ENCODE data around the gene TUB.

The TUB gene

DNA sequence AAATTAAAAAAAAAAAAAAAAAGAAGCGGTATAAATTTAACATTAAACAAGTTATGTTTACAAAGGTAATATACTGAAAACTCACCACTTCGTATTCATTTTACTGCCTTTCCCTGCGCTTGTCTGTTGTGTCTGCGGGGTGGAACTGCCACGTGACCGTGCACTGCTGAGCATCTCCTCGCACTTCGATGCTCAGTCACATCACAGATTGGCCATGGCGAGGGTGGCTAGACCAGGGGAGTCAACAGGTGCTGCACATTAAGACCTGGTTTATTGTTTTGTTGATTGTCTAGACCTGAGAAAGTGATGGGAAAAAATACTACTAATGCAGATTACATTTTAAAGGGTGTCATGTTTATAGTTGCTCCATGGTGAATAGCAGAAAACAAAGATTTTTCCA lies 22.8 kb upstream of the TUB start:
- Histone ChIP-seq H3K79me2 (ENCODE audit: low read length) (no peaks in the 10 kb centered on the region), H3K36me3 (replicated peaks; ENCODE audit: insufficient read depth, low read length) (no peaks in the 10 kb centered on the region), H3K4me3 (ENCODE audit: low read length) (no peak overlapping the region), H3F3A (ENCODE audit: insufficient read depth, low read length) (no peaks in the 10 kb centered on the region), H3K27ac (ENCODE audit: low read length) (no peak overlapping the region), H3K4me1 (ENCODE audit: low read length) (no peaks in the 10 kb centered on the region), H3K27me3 (replicated peaks; ENCODE audit: insufficient read depth, low read length) (no peaks in the 10 kb centered on the region), H2AFZ (ENCODE audit: low read length) (no peak overlapping the region), H3K9ac (ENCODE audit: low read length) (no peak overlapping the region), H3K4me2 (ENCODE audit: low read depth, low read length) (no peak overlapping the region), H3K9me2 (replicated peaks; ENCODE audit: insufficient read depth, low read length) (no peaks in the 10 kb centered on the region), H4K20me1 (ENCODE audit: insufficient read depth, low read length) (no peaks in the 10 kb centered on the region), H3K9me3 (replicated peaks; ENCODE audit: insufficient read depth, low read length) (no peaks in the 10 kb centered on the region)
- TF ChIP-seq, protein P1, sequence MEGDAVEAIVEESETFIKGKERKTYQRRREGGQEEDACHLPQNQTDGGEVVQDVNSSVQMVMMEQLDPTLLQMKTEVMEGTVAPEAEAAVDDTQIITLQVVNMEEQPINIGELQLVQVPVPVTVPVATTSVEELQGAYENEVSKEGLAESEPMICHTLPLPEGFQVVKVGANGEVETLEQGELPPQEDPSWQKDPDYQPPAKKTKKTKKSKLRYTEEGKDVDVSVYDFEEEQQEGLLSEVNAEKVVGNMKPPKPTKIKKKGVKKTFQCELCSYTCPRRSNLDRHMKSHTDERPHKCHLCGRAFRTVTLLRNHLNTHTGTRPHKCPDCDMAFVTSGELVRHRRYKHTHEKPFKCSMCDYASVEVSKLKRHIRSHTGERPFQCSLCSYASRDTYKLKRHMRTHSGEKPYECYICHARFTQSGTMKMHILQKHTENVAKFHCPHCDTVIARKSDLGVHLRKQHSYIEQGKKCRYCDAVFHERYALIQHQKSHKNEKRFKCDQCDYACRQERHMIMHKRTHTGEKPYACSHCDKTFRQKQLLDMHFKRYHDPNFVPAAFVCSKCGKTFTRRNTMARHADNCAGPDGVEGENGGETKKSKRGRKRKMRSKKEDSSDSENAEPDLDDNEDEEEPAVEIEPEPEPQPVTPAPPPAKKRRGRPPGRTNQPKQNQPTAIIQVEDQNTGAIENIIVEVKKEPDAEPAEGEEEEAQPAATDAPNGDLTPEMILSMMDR (IDR thresholded peaks at IDR 0.05; ENCODE audit: low read length), result no peak
- TF ChIP-seq EZH2 (optimal IDR thresholded peaks at IDR 0.05; ENCODE audit: low read depth, low read length), result no peak
- no peak for TF ChIP-seq EZH2phosphoT487 (IDR thresholded peaks at IDR 0.05; ENCODE audit: low read length)
- DNase-seq, result no peak

DNA sequence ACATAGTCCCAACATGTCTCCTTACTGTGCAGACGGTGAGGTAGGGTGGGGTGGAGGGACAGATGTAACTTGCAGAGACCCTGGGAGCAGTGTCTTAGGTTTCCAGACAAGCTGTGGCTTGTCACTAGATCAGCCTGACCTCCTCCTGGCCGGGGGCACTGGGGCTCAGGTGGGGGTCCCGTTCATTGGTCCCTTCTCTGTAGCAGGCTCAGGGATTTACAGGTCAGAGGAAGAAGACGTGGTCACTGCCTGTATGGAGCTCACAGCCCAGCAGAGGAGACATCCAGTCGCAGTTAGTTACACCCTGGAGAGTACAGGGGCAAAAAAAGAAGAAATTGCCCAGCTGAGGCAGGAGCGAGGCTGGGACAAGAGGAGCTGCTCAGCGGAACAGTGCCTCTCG lies 22.0 kb upstream of the TUB start:
- Histone ChIP-seq H4K20me1 (ENCODE audit: insufficient read depth, low read length) (no peaks in the 10 kb centered on the region), H3F3A (ENCODE audit: insufficient read depth, low read length) (no peaks in the 10 kb centered on the region), H3K27me3 (replicated peaks; ENCODE audit: insufficient read depth, low read length) (no peaks in the 10 kb centered on the region), H3K9me2 (replicated peaks; ENCODE audit: insufficient read depth, low read length) (no peaks in the 10 kb centered on the region), H3K4me2 (ENCODE audit: low read depth, low read length) (no peak overlapping the region), H3K27ac (ENCODE audit: low read length) (no peak overlapping the region), H3K9me3 (replicated peaks; ENCODE audit: insufficient read depth, low read length) (no peaks in the 10 kb centered on the region), H3K4me3 (ENCODE audit: low read length) (no peak overlapping the region), H3K9ac (ENCODE audit: low read length) (no peak overlapping the region), H3K79me2 (ENCODE audit: low read length) (no peaks in the 10 kb centered on the region), H2AFZ (ENCODE audit: low read length) (no peak overlapping the region), H3K4me1 (ENCODE audit: low read length) (no peaks in the 10 kb centered on the region), H3K36me3 (replicated peaks; ENCODE audit: insufficient read depth, low read length) (no peaks in the 10 kb centered on the region)
- DNase-seq, result no peak
- no peak for TF ChIP-seq EZH2 (optimal IDR thresholded peaks at IDR 0.05; ENCODE audit: low read depth, low read length)
- TF ChIP-seq EZH2phosphoT487 (IDR thresholded peaks at IDR 0.05; ENCODE audit: low read length), result no peak
- TF ChIP-seq, protein P1 (IDR thresholded peaks at IDR 0.05; ENCODE audit: low read length), result no peak

DNA sequence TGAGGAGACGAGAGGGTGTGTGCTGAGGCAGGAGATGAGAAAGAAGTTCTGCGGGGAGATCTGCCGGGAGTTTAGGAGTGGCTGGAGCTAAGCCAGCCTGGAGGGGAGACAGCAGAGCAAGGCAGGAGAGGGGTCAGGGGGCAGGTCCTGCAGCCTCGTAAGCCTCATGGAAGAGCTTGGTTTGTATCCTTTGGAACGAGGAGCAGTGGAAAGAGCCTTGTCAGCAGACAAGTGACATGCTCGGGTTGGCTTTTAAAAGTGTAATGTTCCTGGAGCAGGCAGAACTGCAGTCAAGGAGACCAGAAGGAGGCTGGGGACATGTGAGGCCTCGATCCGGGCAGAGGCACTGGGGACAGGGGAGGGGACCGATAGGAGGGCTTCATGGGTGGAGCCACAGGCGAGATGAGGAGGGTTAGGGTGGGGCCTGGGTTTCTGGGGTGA lies 21.4 kb upstream of the TUB start:
- Histone ChIP-seq H3K36me3 (replicated peaks; ENCODE audit: insufficient read depth, low read length) (no peaks in the 10 kb centered on the region), H3K4me3 (ENCODE audit: low read length) (no peak overlapping the region), H2AFZ (ENCODE audit: low read length) (no peak overlapping the region), H3K27ac (ENCODE audit: low read length) (no peak overlapping the region), H3K27me3 (replicated peaks; ENCODE audit: insufficient read depth, low read length) (no peaks in the 10 kb centered on the region), H3K4me2 (ENCODE audit: low read depth, low read length) (no peak overlapping the region), H3K9me2 (replicated peaks; ENCODE audit: insufficient read depth, low read length) (no peaks in the 10 kb centered on the region), H3K79me2 (ENCODE audit: low read length) (no peaks in the 10 kb centered on the region), H3K9ac (ENCODE audit: low read length) (no peak overlapping the region), H3K4me1 (ENCODE audit: low read length) (no peaks in the 10 kb centered on the region), H3K9me3 (replicated peaks; ENCODE audit: insufficient read depth, low read length) (no peaks in the 10 kb centered on the region), H4K20me1 (ENCODE audit: insufficient read depth, low read length) (no peaks in the 10 kb centered on the region), H3F3A (ENCODE audit: insufficient read depth, low read length) (no peaks in the 10 kb centered on the region)
- no peak for TF ChIP-seq EZH2 (optimal IDR thresholded peaks at IDR 0.05; ENCODE audit: low read depth, low read length)
- TF ChIP-seq, protein P1 (IDR thresholded peaks at IDR 0.05; ENCODE audit: low read length), result no peak
- TF ChIP-seq EZH2phosphoT487 (IDR thresholded peaks at IDR 0.05; ENCODE audit: low read length), result no peak
- DNase-seq, result no peak

All from MM.1S (cell line).